Stromal cell of bone marrow (primary cell): ENCODE results near the gene GNA15.

ENCODE experiments used
- DNase-seq: peaks from one replicate; pipeline ENCODE4 v3.0.0-alpha.2; 2012; ENCODE audit warnings: low read depth

Gene GNA15

GRCh38 chr19:3175781-3176714 lies 40.2 kb downstream of the GNA15 start:
- DNase-seq, result no peak

GRCh38 chr19:3176715-3177501 lies 41.1 kb downstream of the GNA15 start:
- DNase-seq, result no peak

DNA sequence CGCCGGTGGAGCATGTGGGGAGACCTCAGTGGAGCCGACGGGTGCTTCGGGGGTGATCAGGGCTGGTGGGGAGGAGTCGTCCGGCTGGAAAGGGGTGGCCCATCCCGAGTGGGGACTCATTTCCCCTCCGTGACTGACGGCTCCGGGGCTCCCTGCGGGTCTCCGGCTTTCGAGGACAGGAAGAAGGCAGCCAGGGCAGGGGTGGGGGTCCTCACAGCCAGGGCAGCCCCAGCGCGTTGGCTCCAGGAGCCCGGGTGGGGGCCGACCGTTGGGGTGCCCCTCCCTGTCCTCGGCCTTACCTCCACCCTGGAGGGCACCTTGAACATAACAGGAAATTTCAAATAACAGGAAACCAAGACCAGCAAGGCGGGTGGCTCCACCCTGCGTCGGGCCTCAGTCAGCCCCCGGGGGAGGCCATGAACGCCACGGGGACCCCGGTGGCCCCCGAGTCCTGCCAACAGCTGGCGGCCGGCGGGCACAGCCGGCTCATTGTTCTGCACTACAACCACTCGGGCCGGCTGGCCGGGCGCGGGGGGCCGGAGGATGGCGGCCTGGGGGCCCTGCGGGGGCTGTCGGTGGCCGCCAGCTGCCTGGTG lies 42.6 kb downstream of the GNA15 start, which contains the start of gene S1PR4:
Gene S1PR4, plus strand, starts transcription at position 393 of the 596 bp plus-strand sequence. Its CDS starts 24 bp downstream, at position 417.
- DNase-seq, result no peak

GRCh38 chr19:3178973-3179738 lies 43.3 kb downstream of the GNA15 start:
- no peak for DNase-seq

DNA sequence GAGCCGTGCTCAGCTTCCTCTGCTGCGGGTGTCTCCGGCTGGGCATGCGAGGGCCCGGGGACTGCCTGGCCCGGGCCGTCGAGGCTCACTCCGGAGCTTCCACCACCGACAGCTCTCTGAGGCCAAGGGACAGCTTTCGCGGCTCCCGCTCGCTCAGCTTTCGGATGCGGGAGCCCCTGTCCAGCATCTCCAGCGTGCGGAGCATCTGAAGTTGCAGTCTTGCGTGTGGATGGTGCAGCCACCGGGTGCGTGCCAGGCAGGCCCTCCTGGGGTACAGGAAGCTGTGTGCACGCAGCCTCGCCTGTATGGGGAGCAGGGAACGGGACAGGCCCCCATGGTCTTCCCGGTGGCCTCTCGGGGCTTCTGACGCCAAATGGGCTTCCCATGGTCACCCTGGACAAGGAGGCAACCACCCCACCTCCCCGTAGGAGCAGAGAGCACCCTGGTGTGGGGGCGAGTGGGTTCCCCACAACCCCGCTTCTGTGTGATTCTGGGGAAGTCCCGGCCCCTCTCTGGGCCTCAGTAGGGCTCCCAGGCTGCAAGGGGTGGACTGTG lies 44.0 kb downstream of the GNA15 start:
- no peak for DNase-seq

- DNase-seq, result no peak
Measured at GRCh38 chr19:3183721-3184641, 48.1 kb downstream of the GNA15 start.

- DNase-seq, result no peak
Measured at GRCh38 chr19:3184847-3185460, 49.1 kb downstream of the GNA15 start.

- peak; percentile 91 for DNase-seq
Measured at GRCh38 chr19:3185461-3186159, 49.8 kb downstream of the GNA15 start, which contains the start of gene NCLN. Gene NCLN, plus strand, starts transcription at chr19:3185930. Its CDS starts 101 bp downstream, at chr19:3186031.

DNA sequence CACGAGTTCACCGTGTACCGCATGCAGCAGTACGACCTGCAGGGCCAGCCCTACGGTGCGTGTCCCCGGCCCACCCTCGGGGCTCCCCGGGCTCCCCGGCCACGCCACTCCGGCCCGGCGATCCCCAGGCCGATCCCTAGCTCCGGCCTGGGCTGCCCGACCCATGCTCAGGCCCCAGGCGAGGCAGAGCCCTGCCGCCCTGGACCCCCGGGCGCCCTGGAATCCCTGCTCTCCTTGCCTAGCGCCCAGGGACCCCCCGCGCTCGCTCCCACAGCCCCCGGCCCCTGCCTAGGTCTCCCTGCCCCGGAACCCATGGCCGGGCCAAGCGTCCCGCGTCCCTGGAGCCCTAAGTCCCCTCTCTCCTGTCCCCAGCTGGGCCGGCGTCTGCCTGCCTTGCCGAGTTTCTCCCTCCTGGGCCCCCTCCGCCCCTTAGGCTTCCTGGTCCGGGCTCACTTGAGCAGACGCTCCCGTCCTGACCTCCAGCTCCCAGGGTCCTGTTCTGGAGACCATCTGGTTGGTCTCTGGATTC lies 50.4 kb downstream of the GNA15 start:
- DNase-seq, result no peak

DNA sequence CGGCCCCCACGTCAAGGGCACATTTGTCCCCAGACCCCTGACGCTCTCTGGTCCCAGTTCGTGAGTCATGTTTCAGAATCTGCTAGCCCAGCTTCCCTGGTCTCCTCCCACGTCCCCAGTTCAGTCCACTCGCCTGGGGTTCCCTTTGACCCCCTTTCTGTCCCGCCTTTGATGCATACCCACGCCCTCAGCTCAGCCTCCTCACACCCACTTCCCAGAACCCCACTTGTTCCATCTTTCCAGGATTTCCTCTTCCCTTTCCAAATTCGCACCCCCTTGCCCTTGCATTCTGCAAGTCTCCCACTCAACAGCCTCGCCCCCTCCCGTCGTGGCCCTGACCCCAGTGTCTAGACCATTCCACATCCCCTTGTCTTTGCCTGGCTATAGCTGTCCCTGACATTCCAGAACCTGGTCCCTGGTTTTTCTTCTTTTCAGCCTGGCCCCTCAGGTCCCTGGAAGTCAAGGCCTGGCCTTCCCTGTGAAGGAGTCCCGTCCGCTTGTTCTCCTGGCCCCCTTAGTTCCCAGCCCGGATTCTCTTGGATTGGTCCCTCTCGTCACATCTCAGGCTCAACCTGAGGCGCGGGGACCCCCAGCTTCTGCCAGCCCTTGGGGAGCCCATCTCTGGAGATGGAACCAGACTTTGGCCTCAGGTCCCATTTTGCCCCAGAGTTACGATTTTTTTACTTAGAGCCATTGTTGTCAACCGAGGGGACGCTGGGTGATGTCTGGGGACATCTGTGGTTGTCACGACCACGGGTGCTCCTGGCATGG lies 51.2 kb downstream of the GNA15 start:
- DNase-seq, result no peak

GRCh38 chr19:3187662-3188511 lies 52.1 kb downstream of the GNA15 start:
- DNase-seq, result no peak

DNA sequence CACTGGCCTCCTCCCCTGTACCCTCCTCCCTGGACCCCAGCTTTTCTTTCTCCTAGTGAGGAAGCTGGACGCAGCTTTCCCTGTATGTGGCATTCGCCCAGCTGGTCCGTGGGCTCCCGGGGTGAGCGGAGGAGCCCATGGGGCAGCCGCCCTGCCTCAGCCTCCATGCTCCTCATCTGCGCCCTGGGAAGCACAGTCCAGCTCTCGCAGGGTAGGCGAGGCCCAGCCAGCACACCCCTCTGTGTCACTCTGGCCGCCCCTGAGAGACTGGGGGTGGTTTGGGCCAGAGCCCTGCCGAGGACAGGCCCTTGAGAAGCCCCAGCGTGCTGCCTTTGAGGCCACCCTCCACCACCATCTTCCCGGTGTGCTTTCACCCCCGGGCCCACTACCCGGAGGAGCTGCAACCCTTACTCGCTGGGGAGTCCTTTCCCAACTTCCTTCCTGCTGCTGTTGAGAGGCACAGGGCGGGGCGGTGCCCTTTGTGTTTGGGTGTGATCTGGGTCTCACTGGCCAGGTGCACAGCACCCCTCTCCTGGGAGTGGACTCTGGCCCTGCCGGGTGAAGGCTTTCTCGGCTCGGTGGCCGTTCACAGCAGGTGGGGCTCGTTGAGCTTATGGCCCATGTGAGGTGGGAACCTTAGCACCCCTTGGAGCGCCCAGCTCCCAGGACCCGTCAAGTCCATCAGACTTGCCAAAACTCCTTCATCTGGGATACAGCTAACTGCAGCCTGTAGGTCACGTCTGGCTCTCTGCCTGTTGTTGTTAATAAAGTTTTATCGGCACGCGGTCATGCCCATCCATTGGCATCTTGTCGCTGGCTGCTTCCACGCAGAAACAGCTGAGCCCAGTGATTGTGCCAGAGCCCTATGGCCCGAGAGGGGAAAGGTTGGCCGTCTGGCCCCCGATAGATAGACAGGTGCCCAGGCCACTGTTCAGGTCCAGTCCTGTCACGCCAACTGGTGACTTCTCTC lies 53.1 kb downstream of the GNA15 start:
- DNase-seq, result no peak

GRCh38 chr19:3189702-3190469 lies 54.1 kb downstream of the GNA15 start:
- no peak for DNase-seq

DNA sequence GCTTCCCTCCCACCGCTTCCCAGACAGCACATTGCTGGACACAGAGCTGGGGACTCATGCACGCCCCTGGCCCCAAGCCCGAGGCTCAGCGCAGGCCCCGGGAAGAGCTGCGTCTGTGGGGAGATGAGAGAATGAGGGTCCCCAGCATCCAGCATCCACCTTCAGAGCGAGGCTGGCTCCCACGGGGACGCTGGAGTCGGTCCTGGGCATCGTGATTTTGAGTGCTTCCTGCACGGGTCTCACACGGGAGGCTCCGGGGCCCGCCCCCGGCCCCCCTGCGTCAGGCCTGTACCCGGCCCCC lies 54.6 kb downstream of the GNA15 start:
- no peak for DNase-seq
